Psoas muscle (tissue), 8 donors: ENCODE data around the gene PLA2G2A. TPM values are rescaled to one million over a fixed set of nuclear protein-coding genes. Genes with fewer than 3 reads are reported as not detected.
A peak's percentile ranks its signal among the peaks of the same experiment; 100 is the strongest.

Source experiments
- ATAC-seq, 4 donors: fragments of 200-7000 bp; cut with Tn5 transposase; one replicate each; pipeline ENCODE4 v1.9.1; 2020; ENCODE audit warnings: moderate library complexity in 3 of 4, mild to moderate bottlenecking in 2 of 4
- DNase-seq, 2 donors: peaks; one replicate each; pipeline ENCODE4 v3.0.0-alpha.2; 2020
- H3K27ac ChIP-seq: fragments of 200-600 bp; one replicate; pipeline ENCODE4 v1.8.0; 2022
- H3K27me3 ChIP-seq, 3 donors: fragments of 200-600 bp in 1 of 3; one replicate each; pipeline versions ENCODE4 v1.6.1 to v1.8.0; 2013 to 2022; ENCODE audit warnings: low read length in 2 of 3, mild to moderate bottlenecking in 2 of 3, moderate library complexity in 1 of 3; ENCODE audit not compliant: insufficient read depth in 3 of 3
- H3K36me3 ChIP-seq, 2 donors: fragments of 200-600 bp in 1 of 2; one replicate each; pipeline versions ENCODE4 v1.6.1 to v1.8.0; 2013 to 2022; ENCODE audit warnings: low read depth in 1 of 2, mild to moderate bottlenecking in 1 of 2, moderate library complexity in 1 of 2; ENCODE audit not compliant: insufficient read depth in 1 of 2
- H3K4me1 ChIP-seq: fragments of 200-600 bp; one replicate; pipeline ENCODE4 v1.8.0; 2022
- H3K4me3 ChIP-seq: fragments of 200-600 bp; one replicate; pipeline ENCODE4 v1.8.0; 2022; ENCODE audit warnings: mild to moderate bottlenecking
- H3K9me3 ChIP-seq: fragments of 200-600 bp; one replicate; pipeline ENCODE4 v1.8.0; 2022
- WGBS, 3 donors: extraction: QIAGEN DNeasy Blood & Tissue Kit; methylation state at CpG; one replicate each; pipeline versions ENCODE4 v1.1.6 to v1.1.7; 2013; 5-methylcytosine and 5-hydroxymethylcytosine counted together
- intact Hi-C, 2 donors: fragments of 100-400 bp; cut with DNase I; formaldehyde crosslinking; loops; one replicate each; pipeline versions ENCODE4 v1.11.0 to v1.14.2; 2022
- polyA plus RNA-seq, 3 donors: library from polyadenylated mRNA; stranded (reverse); fragments of 200-250 nt; gene quantifications; one replicate each; pipeline ENCODE4 v1.2.3, GENCODE V29; 2013
- total RNA-seq, 4 donors: library from RNA; stranded (reverse); fragmentation: NEBNext Ultra II Directional in 2 of 4; extraction: Animal tissue kit (Norgen Biotek cat#: 25700) in 2 of 4; gene quantifications; one replicate each; pipeline versions ENCODE4 v1.2.1 to v1.2.4, GENCODE V29; 2021 to 2023
- TF ChIP-seq, protein P1 (sequence below): fragments of 200-600 bp; IDR thresholded peaks from one replicate; pipeline ENCODE4 v1.8.0; 2022; ENCODE audit warnings: antibody characterized with exemption
- donor health status: healthy with polysubstance abuse.
- donor health status: DM: no; HTN: no; CAD: no; lungs with moderate emphysema.
- donor health status: Bipolar disorder and iron deficiency.
- donor health status: healthy.
- donor health status: DM: yes; HTN: yes; CAD: no.
- donor health status: DM: no; HTN: no; CAD: no.
- donor health status: DM: no; HTN: no; CAD: no.
- donor health status: DM: yes; HTN: yes; CAD: no.

PLA2G2A gene
- total and polyA plus RNA-seq, 7 donors: 9.6 to 152 (median 77.2) TPM

DNA sequence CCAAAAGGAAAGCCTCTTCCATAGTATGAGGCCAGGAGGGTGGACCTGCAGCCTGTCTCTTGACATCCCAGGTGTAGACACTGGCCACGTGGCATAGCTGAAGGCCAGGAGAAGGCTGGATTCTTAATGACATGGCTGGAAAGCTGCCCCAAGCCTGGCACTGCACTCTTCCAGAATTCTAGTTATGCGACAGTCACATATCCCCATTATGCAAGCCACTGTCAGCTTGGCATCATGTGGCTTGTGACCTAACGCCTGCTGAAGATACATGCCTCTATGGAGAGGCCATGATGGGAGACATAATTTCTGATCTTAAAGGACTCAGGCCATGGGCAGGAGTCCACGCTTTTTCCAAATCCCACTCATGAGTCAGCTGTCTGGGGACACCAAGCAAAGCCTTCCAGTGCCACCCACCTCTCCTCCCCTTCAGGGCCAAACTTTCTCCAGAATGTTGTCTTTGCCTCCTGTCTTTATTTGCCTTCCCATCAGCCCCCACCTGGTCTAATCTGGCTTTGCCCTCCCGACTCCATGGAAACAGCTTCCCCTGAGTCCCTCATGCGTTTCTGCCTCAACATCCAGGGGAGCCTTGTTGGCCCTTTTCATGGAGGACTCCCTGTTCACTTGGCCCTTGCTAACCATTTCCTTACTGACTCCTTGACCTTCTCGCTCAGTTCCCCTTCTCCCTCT is 3.0 kb downstream of the PLA2G2A start:
- no peaks in the 10 kb centered on the region for H3K9me3 ChIP-seq
- no peak overlapping the region for H3K27ac ChIP-seq
- peaks cover 0 to 24% (median 0%) of the 10 kb centered on the region in 3 donors for H3K27me3 ChIP-seq
- ATAC-seq (no peak), DNase-seq (no peak)
- WGBS, 3 donors: 61 to 64% (median 63%) methylated on average over 7 of the region's 7 CpGs
- TF ChIP-seq, protein P1, sequence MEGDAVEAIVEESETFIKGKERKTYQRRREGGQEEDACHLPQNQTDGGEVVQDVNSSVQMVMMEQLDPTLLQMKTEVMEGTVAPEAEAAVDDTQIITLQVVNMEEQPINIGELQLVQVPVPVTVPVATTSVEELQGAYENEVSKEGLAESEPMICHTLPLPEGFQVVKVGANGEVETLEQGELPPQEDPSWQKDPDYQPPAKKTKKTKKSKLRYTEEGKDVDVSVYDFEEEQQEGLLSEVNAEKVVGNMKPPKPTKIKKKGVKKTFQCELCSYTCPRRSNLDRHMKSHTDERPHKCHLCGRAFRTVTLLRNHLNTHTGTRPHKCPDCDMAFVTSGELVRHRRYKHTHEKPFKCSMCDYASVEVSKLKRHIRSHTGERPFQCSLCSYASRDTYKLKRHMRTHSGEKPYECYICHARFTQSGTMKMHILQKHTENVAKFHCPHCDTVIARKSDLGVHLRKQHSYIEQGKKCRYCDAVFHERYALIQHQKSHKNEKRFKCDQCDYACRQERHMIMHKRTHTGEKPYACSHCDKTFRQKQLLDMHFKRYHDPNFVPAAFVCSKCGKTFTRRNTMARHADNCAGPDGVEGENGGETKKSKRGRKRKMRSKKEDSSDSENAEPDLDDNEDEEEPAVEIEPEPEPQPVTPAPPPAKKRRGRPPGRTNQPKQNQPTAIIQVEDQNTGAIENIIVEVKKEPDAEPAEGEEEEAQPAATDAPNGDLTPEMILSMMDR: no peak
- intact Hi-C loops: loop anchor here in 1 of 2 donors (5.0 to 10.0 kb wide), 2 partner anchors 216 to 518 kb away; no protein-coding TSS in a partner anchor
- no peaks in the 10 kb centered on the region for H3K36me3 ChIP-seq
- H3K4me3 ChIP-seq: no peak overlapping the region
- no peaks in the 10 kb centered on the region for H3K4me1 ChIP-seq

DNA sequence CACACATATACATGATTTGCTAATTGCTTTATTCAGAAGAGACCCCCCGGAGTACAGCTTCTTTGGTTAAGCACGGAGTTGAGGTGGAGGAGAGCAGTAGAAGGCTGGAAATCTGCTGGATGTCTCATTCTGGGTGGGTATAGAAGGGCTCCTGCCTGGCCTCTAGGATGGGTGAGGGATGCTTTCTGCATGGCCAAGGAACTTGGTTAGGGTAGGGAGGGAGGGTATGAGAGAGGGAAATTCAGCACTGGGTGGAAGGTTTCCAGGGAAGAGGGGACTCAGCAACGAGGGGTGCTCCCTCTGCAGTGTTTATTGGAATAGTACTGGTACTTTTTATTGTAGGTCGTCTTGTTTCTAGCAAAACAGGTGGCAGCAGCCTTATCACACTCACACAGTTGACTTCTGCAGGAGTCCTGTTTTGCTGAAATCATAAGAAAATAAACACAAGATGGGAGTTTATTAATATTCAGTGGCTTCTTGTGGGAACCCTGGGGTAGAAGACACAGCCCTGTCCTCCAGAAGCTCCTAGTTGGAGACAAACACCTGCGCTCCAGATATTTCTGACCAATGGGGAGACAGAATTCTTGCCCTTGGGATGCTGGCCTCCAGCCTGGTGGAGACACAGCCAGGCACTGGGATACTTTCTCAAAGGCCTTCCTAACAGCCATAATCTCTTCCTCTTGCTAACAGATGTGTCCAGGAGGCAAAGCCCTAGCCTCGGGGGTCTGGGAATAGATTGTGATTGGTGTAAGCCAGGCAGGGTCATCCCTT is 3.8 kb downstream of the PLA2G2A start:
- intact Hi-C loops: loop anchor here in 1 of 2 donors (2.0 to 10.0 kb wide), 3 partner anchors 177 to 519 kb away; no protein-coding TSS in a partner anchor
- no peak overlapping the region for H3K4me3 ChIP-seq
- WGBS, 3 donors: 34 to 46% (median 43%) methylated on average over 6 of the region's 6 CpGs
- no peak overlapping the region for H3K27ac ChIP-seq
- TF ChIP-seq, protein P1: no peak
- no peak for ATAC-seq
- H3K27me3 ChIP-seq: peaks cover 0 to 24% (median 0%) of the 10 kb centered on the region in 3 donors
- no peak for DNase-seq
- H3K4me1 ChIP-seq: no peaks in the 10 kb centered on the region
- H3K36me3 ChIP-seq: no peaks in the 10 kb centered on the region
- no peaks in the 10 kb centered on the region for H3K9me3 ChIP-seq

DNA sequence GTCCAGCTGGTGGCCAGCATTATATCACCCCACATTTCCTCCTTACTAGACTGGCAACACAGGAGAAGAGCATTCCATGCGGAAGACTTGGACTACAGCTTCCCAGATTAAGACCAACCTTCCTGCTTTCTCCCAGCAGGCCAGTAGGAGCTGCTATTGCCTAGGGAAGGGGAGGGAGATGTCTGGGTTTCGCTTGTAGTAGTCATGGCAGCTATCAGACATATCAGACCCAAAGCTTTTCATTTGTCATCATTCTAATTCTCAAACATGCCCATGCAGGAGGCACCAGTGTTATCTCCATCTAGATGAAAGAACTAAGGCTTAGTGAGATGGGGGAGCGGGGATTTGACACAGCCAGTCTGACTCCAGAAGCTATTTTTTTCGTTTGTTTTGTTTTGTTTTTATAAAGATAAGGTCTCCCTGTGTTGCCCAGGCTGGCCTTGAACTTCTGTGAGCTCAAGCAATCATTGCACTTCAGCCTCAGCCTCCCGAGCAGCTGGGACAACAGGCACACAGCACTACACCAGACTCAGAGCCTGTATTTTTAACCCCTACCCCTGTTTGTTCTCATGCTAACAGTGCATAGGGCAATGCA is 4.5 kb downstream of the PLA2G2A start:
- intact Hi-C loops: loop anchor here (2.0 to 10.0 kb wide), 4 partner anchors 177 to 520 kb away; no protein-coding TSS in a partner anchor
- peaks cover 0 to 30% (median 0%) of the 10 kb centered on the region in 3 donors for H3K27me3 ChIP-seq
- H3K9me3 ChIP-seq: no peaks in the 10 kb centered on the region
- TF ChIP-seq, protein P1: peak; percentile 67
- WGBS, 3 donors: 37 to 43% (median 40%) methylated on average over 5 of the region's 5 CpGs
- no peaks in the 10 kb centered on the region for H3K4me1 ChIP-seq
- no peak overlapping the region for H3K4me3 ChIP-seq
- DNase-seq (peak; percentile 42 to 60), ATAC-seq (peak; percentile 57 to 82 (median 80))
- no peak overlapping the region for H3K27ac ChIP-seq
- no peaks in the 10 kb centered on the region for H3K36me3 ChIP-seq

DNA sequence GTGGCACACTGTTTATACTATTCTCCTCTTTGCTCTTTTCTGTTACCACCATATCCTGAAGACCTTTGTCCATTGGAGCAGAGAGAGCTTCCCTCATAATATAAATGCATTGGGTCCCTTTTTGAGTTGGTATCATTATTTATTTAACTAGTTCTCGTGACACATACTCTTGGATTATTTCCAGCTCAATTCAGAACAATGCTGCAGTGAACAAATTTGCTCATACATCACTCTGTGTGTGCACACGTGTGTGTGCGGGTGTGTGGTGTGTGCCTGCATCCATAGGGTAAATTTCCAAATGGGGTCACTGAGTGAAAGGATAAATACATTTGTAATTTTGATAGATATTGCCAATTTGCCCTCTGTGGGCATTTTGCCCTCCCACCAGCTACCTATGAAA is 5.8 kb downstream of the PLA2G2A start:
- no peak for ATAC-seq
- no peaks in the 10 kb centered on the region for H3K4me1 ChIP-seq
- peaks cover 0 to 26% (median 0%) of the 10 kb centered on the region in 3 donors for H3K27me3 ChIP-seq
- H3K36me3 ChIP-seq: no peaks in the 10 kb centered on the region
- no peak for DNase-seq
- TF ChIP-seq, protein P1: no peak
- no peak overlapping the region for H3K4me3 ChIP-seq
- WGBS, 3 donors: 57 to 61% (median 57%) methylated on average over 3 of the region's 3 CpGs
- no peaks in the 10 kb centered on the region for H3K9me3 ChIP-seq
- intact Hi-C loops: loop anchor here (2.0 to 10.0 kb wide), 3 partner anchors 179 to 521 kb away; no protein-coding TSS in a partner anchor
- no peak overlapping the region for H3K27ac ChIP-seq
